SK-N-SH (cell line): ENCODE data around the gene ERMN.

ENCODE experiments used
- CHD2 ChIP-seq: fragments of 150-350 bp; IDR thresholded peaks from 2 replicates; pipeline ENCODE4 v1.6.1; 2018; ENCODE audit warnings: low read length; ENCODE audit not compliant: partially characterized antibody
- CTCF ChIP-seq: fragments of 200-600 bp; sonication (generic); IDR thresholded peaks from 2 replicates; pipeline ENCODE4 v1.6.1; 2017; ENCODE audit warnings: antibody characterized with exemption, mild to moderate bottlenecking, moderate library complexity
- ELF1 ChIP-seq: IDR thresholded peaks from 2 replicates; pipeline ENCODE4 v1.4.0; 2012
- EP300 ChIP-seq, 2 experiments: IDR thresholded peaks; 2 replicates each; pipeline versions ENCODE4 v1.4.0 to v1.6.1; 2012; ENCODE audit warnings: borderline replicate concordance in 1 of 2, low read depth in 1 of 2, low read length in 1 of 2
- GABPA ChIP-seq: IDR thresholded peaks from 2 replicates; pipeline ENCODE4 v1.4.0; 2012; ENCODE audit warnings: low read depth, mild to moderate bottlenecking
- GATA2 ChIP-seq: sonication (generic); formaldehyde crosslinking; IDR thresholded peaks from 2 replicates; pipeline ENCODE4 v1.5.0; 2020; ENCODE audit warnings: mild to moderate bottlenecking, missing genetic modification reagents
- JUND ChIP-seq: IDR thresholded peaks from 2 replicates; pipeline ENCODE4 v1.4.0; 2012
- NRF1 ChIP-seq: IDR thresholded peaks from 2 replicates; pipeline ENCODE4 v1.6.1; 2012; ENCODE audit warnings: low read depth, mild to moderate bottlenecking, low read length
- TAF1 ChIP-seq: IDR thresholded peaks from 2 replicates; pipeline ENCODE4 v1.6.1; 2012; ENCODE audit warnings: low read depth, mild to moderate bottlenecking, low read length, moderate library complexity, borderline replicate concordance
- TCF12 ChIP-seq: IDR thresholded peaks from 2 replicates; pipeline ENCODE4 v1.4.0; 2012

- TF ChIP-seq TAF1: no peak
- no peak for TF ChIP-seq CTCF
- no peak for TF ChIP-seq TCF12
- no peak for TF ChIP-seq ELF1
- TF ChIP-seq GABPA: no peak
- no peak for TF ChIP-seq NRF1
- no peak for TF ChIP-seq GATA2 (CRISPR knock-in tag)
- no peak for TF ChIP-seq EP300 (IDR thresholded peaks at IDR 0.05; ENCODE audit: borderline replicate concordance in 1 of 2, low read depth in 1 of 2, low read length in 1 of 2)
- no peak for TF ChIP-seq JUND
- TF ChIP-seq CHD2: no peak
Measured at GRCh38 chr2:157355618-157356017, 30.0 kb upstream of the ERMN start.
